Head of caudate nucleus (tissue), 42 donors: ENCODE results near the gene AATF.

Source experiments
- DNase-seq, 42 donors: peaks; one replicate each; pipeline versions ENCODE4 v3.0.0 to v3.0.0-alpha.2; 2020 to 2021; ENCODE audit warnings: mixed read lengths in 7 of 42
- intact Hi-C: fragments of 100-400 bp; cut with DNase I; formaldehyde crosslinking; loops from one replicate; pipeline ENCODE4 v1.15.0; 2022

Gene AATF

GRCh38 chr17:36971508-36971907 lies 22.8 kb downstream of the AATF start:
- intact Hi-C loops, result no loop called here
- DNase-seq, result no peak

- intact Hi-C loops, result no loop called here
Observed at GRCh38 chr17:36972186-36972700, 23.5 kb downstream of the AATF start.

GRCh38 chr17:36972905-36973304 lies 24.2 kb downstream of the AATF start:
- DNase-seq, result no peak
- intact Hi-C loops, result no loop called here

More at GRCh38 chr17:36972186-36972700, 23.5 kb downstream of the AATF start:
- no peak for DNase-seq

- intact Hi-C loops, result no loop called here
- DNase-seq, result no peak
Observed at GRCh38 chr17:36975922-36976515, 27.3 kb downstream of the AATF start.

- intact Hi-C loops, result no loop called here
- DNase-seq, result no peak
Observed at GRCh38 chr17:36977066-36977465, 28.3 kb downstream of the AATF start.

- DNase-seq, result no peak
- intact Hi-C loops, result no loop called here
Observed at GRCh38 chr17:36977568-36977967, 28.8 kb downstream of the AATF start.

- intact Hi-C loops, result no loop called here
Observed at GRCh38 chr17:36978810-36979564, 30.2 kb downstream of the AATF start.

GRCh38 chr17:36979565-36979941 lies 30.8 kb downstream of the AATF start:
- DNase-seq, result no peak
- intact Hi-C loops, result no loop called here

More at GRCh38 chr17:36978810-36979564, 30.2 kb downstream of the AATF start:
- DNase-seq, result no peak

GRCh38 chr17:36980280-36980761 lies 31.6 kb downstream of the AATF start:
- intact Hi-C loops, result no loop called here
- no peak for DNase-seq

- no peak for DNase-seq
- intact Hi-C loops, result no loop called here
Observed at GRCh38 chr17:36983618-36984017, 34.9 kb downstream of the AATF start.

GRCh38 chr17:36989173-36989572 lies 40.4 kb downstream of the AATF start:
- no peak for DNase-seq
- intact Hi-C loops, result no loop called here

GRCh38 chr17:36992701-36993100 lies 43.9 kb downstream of the AATF start:
- intact Hi-C loops, result no loop called here
- DNase-seq, result no peak

- DNase-seq, result no peak
- intact Hi-C loops, result no loop called here
Observed at GRCh38 chr17:36993227-36993626, 44.5 kb downstream of the AATF start.

GRCh38 chr17:36994438-36994837 lies 45.7 kb downstream of the AATF start:
- DNase-seq, result no peak
- intact Hi-C loops, result no loop called here

GRCh38 chr17:36999471-36999870 lies 50.7 kb downstream of the AATF start:
- intact Hi-C loops, result no loop called here
- DNase-seq, result no peak

- intact Hi-C loops, result no loop called here
- no peak for DNase-seq
Observed at GRCh38 chr17:37016780-37017179, 68.0 kb downstream of the AATF start.

- DNase-seq, result no peak
- intact Hi-C loops, result no loop called here
Observed at GRCh38 chr17:37017404-37017803, 68.7 kb downstream of the AATF start.

- DNase-seq, result no peak
- intact Hi-C loops, result no loop called here
Observed at GRCh38 chr17:37019117-37019740, 70.5 kb downstream of the AATF start.

- no peak for DNase-seq
Observed at GRCh38 chr17:37019741-37020129, 71.0 kb downstream of the AATF start.

GRCh38 chr17:37024181-37024637 lies 75.5 kb downstream of the AATF start:
- DNase-seq, result peak in 2 of 42 donors; percentile 16 to 46
- intact Hi-C loops, result no loop called here

More at GRCh38 chr17:37019741-37020129, 71.0 kb downstream of the AATF start:
- intact Hi-C loops, result no loop called here
